ENCODE results near the gene EBI3.

DNA sequence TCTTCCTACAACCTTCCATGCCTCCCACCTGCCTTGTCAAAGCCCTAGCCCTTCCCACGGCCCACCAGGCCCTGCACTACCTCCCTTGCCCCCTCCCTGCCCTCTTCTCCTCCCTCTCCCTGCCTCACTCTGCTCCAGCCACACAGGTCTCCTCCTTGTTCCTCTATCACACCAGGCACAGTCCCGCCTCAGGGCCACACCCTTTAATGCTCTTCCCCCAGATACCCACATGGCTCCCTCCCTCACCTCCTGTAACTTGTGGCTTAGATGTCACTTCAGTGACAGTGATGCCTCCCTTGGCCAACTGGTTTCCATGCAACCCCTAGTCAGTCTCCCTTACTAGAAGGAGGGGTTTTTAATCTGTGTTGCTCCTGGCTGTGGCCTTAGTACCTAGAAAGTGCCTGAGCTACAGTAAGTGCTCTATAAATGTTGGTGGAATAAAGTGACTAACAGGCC, 48.2 kb upstream of the EBI3 start:
- no peak for TF ChIP-seq EZH2phosphoT487 (IDR thresholded peaks at IDR 0.05; ENCODE audit: borderline replicate concordance, low read length)
- TF ChIP-seq CTCF (IDR thresholded peaks at IDR 0.05; ENCODE audit: low read depth, low read length, poor library complexity, severe bottlenecking), result no peak

All from DOHH2 (cell line).